DLD1 (cell line): ENCODE results near the gene RTEL1.

Source experiments
- in situ Hi-C: cut with HindIII; loops from 2 replicates; pipeline ENCODE4 v1.10.0; 2017; ENCODE audit warnings: low sequenced_read_pairs

RTEL1 gene

GRCh38 chr20:63737945-63738686, 80.0 kb downstream of the RTEL1 start:
- in situ Hi-C loops, result no loop called here

- in situ Hi-C loops, result no loop called here
Measured at GRCh38 chr20:63738687-63739129, 80.6 kb downstream of the RTEL1 start.

- in situ Hi-C loops, result no loop called here
Measured at GRCh38 chr20:63739130-63740069, 81.3 kb downstream of the RTEL1 start, which contains the start of gene SLC2A4RG. TSS of gene SLC2A4RG (plus strand) at chr20:63739776. CDS start at chr20:63739913, 137 bp downstream.

- in situ Hi-C loops, result no loop called here
Measured at GRCh38 chr20:63740070-63740626, 82.0 kb downstream of the RTEL1 start.

- in situ Hi-C loops, result no loop called here
Measured at GRCh38 chr20:63740627-63741353, 82.7 kb downstream of the RTEL1 start.

GRCh38 chr20:63741354-63741675, 83.2 kb downstream of the RTEL1 start:
- in situ Hi-C loops, result no loop called here

GRCh38 chr20:63741676-63742380, 83.7 kb downstream of the RTEL1 start:
- in situ Hi-C loops, result no loop called here

- in situ Hi-C loops, result no loop called here
Measured at GRCh38 chr20:63742381-63743024, 84.4 kb downstream of the RTEL1 start.

- in situ Hi-C loops, result no loop called here
Measured at GRCh38 chr20:63743210-63743970, 85.3 kb downstream of the RTEL1 start.

GRCh38 chr20:63744158-63744557, 86.0 kb downstream of the RTEL1 start:
- in situ Hi-C loops, result no loop called here

- in situ Hi-C loops, result no loop called here
Measured at GRCh38 chr20:63744574-63745423, 86.7 kb downstream of the RTEL1 start.

GRCh38 chr20:63745424-63745805, 87.3 kb downstream of the RTEL1 start:
- in situ Hi-C loops, result no loop called here
